Measurements from ENCODE around the gene AMIGO2.

- no peak for TF ChIP-seq CTCF (IDR thresholded peaks at IDR 0.05; ENCODE audit: insufficient read depth, low read length, poor library complexity, severe bottlenecking)
- TF ChIP-seq EZH2phosphoT487 (conservative IDR thresholded peaks at IDR 0.05; ENCODE audit: low read length) = no peak
Measured at GRCh38 chr12:47120736-47121135, 41.0 kb upstream of the AMIGO2 start.
